Chondrocyte (in vitro differentiated cells): ENCODE results near the gene FOXP3. TPM values are rescaled to one million over a fixed set of nuclear protein-coding genes. Genes with fewer than 3 reads are reported as not detected.

ENCODE experiments used
- DNase-seq: peaks from one replicate; pipeline ENCODE4 v3.0.0; 2021; ENCODE audit warnings: mixed read lengths, low spot score
- H3K27ac Mint-ChIP-seq: one replicate; pipeline ENCODE4 v1.8.0; 2021; ENCODE audit warnings: mild to moderate bottlenecking, moderate library complexity, mixed read lengths; ENCODE audit not compliant: unreplicated experiment
- H3K27me3 Mint-ChIP-seq: 2 replicates; pipeline ENCODE4 v1.8.0; 2021; ENCODE audit warnings: low read depth, mixed read lengths
- H3K36me3 Mint-ChIP-seq: 2 replicates; pipeline ENCODE4 v1.8.0; 2021; ENCODE audit warnings: low read depth, mixed read lengths
- H3K4me1 Mint-ChIP-seq: 2 replicates; pipeline ENCODE4 v1.8.0; 2021; ENCODE audit warnings: low read depth, mild to moderate bottlenecking, mixed read lengths
- H3K4me3 Mint-ChIP-seq: one replicate; pipeline ENCODE4 v1.8.0; 2021; ENCODE audit warnings: mild to moderate bottlenecking, moderate library complexity, mixed read lengths; ENCODE audit not compliant: unreplicated experiment
- H3K9me3 Mint-ChIP-seq: 2 replicates; pipeline ENCODE4 v1.8.0; 2021; ENCODE audit warnings: low read depth, mixed read lengths
- CTCF ChIP-seq: fragments of 200-600 bp; sonication (generic); IDR thresholded peaks from 2 replicates; pipeline ENCODE4 v1.5.0; 2021; ENCODE audit warnings: antibody characterized with exemption, mild to moderate bottlenecking, moderate library complexity
- total RNA-seq: library from RNA; stranded (reverse); gene quantifications from 3 replicates; pipeline ENCODE4 v1.2.1, GENCODE V29; 2021

FOXP3 gene
- total RNA-seq, 1 donor from 2014 or later = 0.12 TPM

GRCh38 chrX:49290215-49290614, 25.7 kb upstream of the FOXP3 start:
- H3K27ac Mint-ChIP-seq = no peak overlapping the region
- H3K4me1 Mint-ChIP-seq = no peaks in the 10 kb centered on the region
- no peak for DNase-seq
- H3K36me3 Mint-ChIP-seq = no peaks in the 10 kb centered on the region
- no peaks in the 10 kb centered on the region for H3K27me3 Mint-ChIP-seq
- peaks cover 6% of the 10 kb centered on the region for H3K9me3 Mint-ChIP-seq
- no peak for TF ChIP-seq CTCF
- H3K4me3 Mint-ChIP-seq = no peak overlapping the region

- peaks cover under 1% of the 10 kb centered on the region for H3K36me3 Mint-ChIP-seq
- no peak for DNase-seq
- no peak overlapping the region for H3K4me3 Mint-ChIP-seq
- no peaks in the 10 kb centered on the region for H3K27me3 Mint-ChIP-seq
- TF ChIP-seq CTCF = no peak
- no peaks in the 10 kb centered on the region for H3K4me1 Mint-ChIP-seq
- H3K9me3 Mint-ChIP-seq = peaks cover 6% of the 10 kb centered on the region
- H3K27ac Mint-ChIP-seq = no peak overlapping the region
These were observed 23.2 kb upstream of the FOXP3 start for GRCh38 chrX:49287665-49288064.

- H3K9me3 Mint-ChIP-seq = peaks cover 6% of the 10 kb centered on the region
- peaks cover 3% of the 10 kb centered on the region for H3K36me3 Mint-ChIP-seq
- no peaks in the 10 kb centered on the region for H3K27me3 Mint-ChIP-seq
- no peak for DNase-seq
- TF ChIP-seq CTCF = no peak
- no peak overlapping the region for H3K27ac Mint-ChIP-seq
- H3K4me3 Mint-ChIP-seq = no peak overlapping the region
- H3K4me1 Mint-ChIP-seq = no peaks in the 10 kb centered on the region
These were observed 22.1 kb upstream of the FOXP3 start for GRCh38 chrX:49286581-49286980.

- DNase-seq = no peak
- Mint-ChIP-seq H3K9me3 (peaks cover 6% of the 10 kb centered on the region), H3K4me1 (no peaks in the 10 kb centered on the region), H3K27ac (no peak overlapping the region), H3K36me3 (peaks cover 3% of the 10 kb centered on the region), H3K4me3 (no peak overlapping the region), H3K27me3 (no peaks in the 10 kb centered on the region)
- TF ChIP-seq CTCF = no peak
These were observed 21.6 kb upstream of the FOXP3 start for GRCh38 chrX:49286136-49286535.

GRCh38 chrX:49284212-49284611, 19.7 kb upstream of the FOXP3 start:
- Mint-ChIP-seq H3K9me3 (peaks cover 3% of the 10 kb centered on the region), H3K4me3 (no peak overlapping the region), H3K36me3 (peaks cover 3% of the 10 kb centered on the region), H3K4me1 (no peaks in the 10 kb centered on the region), H3K27me3 (no peaks in the 10 kb centered on the region), H3K27ac (no peak overlapping the region)
- DNase-seq = no peak
- no peak for TF ChIP-seq CTCF
